ENCODE results near the gene MED23.

The MED23 gene

DNA sequence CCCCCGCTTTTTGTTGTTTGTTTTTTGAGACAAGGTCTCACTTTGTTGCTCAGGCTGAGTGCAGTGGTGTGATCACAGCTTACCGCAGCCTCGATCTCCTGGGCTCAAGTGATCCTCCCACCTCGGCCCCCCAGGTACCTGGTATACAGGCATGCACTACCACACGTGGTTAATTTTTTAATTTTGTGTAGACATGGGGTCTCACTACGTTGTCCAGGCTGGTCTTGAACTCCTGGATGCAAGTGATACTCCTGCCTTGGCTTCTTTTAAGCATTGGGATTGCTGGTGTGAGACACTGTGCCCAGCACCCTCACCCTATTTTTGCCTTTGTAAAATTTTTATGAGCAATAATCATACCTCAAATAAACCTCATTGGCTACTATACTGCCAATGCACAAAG lies 14.5 kb upstream of the MED23 start:
- TF ChIP-seq, protein P1, sequence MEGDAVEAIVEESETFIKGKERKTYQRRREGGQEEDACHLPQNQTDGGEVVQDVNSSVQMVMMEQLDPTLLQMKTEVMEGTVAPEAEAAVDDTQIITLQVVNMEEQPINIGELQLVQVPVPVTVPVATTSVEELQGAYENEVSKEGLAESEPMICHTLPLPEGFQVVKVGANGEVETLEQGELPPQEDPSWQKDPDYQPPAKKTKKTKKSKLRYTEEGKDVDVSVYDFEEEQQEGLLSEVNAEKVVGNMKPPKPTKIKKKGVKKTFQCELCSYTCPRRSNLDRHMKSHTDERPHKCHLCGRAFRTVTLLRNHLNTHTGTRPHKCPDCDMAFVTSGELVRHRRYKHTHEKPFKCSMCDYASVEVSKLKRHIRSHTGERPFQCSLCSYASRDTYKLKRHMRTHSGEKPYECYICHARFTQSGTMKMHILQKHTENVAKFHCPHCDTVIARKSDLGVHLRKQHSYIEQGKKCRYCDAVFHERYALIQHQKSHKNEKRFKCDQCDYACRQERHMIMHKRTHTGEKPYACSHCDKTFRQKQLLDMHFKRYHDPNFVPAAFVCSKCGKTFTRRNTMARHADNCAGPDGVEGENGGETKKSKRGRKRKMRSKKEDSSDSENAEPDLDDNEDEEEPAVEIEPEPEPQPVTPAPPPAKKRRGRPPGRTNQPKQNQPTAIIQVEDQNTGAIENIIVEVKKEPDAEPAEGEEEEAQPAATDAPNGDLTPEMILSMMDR (IDR thresholded peaks at IDR 0.05; ENCODE audit: low read depth, low read length, missing control alignments) = no peak
- H3K4me3 ChIP-seq (ENCODE audit: low read depth, low read length) = no peak overlapping the region
- no peak for DNase-seq (ENCODE audit: low read depth)
- in situ Hi-C loops (cut with HindIII; ENCODE audit: low sequenced_read_pairs) = no loop called here

DNA sequence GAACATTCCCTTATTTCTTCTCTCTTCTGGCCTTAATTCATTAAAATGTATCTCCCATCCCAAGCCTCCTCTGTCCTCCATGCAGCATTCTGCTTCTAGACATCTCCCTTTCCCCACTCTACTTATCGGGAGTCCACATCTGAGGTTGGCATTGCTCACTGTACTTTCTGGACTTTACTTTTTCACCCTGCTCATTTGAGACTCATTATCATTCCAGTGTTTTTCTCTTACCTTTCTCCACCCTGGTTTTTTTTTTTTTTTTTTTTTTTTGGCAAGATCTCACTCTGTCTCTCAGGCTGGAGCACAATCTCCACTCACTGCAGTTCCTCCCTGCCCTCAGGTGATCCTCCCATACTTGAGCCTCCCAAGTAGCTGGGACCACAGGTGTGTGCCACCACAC lies 13.5 kb upstream of the MED23 start:
- no peak overlapping the region for H3K4me3 ChIP-seq (ENCODE audit: low read depth, low read length)
- in situ Hi-C loops (cut with HindIII; ENCODE audit: low sequenced_read_pairs) = no loop called here
- TF ChIP-seq, protein P1 (IDR thresholded peaks at IDR 0.05; ENCODE audit: low read depth, low read length, missing control alignments) = no peak
- no peak for DNase-seq (ENCODE audit: low read depth)

DNA sequence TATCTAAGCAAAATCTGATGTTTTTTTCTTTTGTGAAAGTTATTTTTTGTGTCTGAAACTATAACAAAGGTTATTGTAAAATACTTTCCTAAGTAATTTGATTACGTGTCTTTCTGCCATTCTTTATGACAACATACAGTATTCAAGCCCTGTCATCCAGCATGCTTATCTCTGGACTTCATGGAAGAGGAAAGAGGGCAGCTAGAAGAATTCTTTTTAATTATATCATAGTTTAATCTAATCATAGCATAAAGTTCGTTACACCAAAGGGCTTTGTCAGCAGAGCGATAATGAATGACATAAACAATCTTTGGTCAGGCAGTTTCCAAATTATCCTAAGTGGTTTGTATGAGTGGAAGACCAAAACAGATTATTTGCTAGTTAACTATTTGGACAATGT lies 12.5 kb upstream of the MED23 start:
- in situ Hi-C loops (cut with HindIII; ENCODE audit: low sequenced_read_pairs) = no loop called here
- no peak overlapping the region for H3K4me3 ChIP-seq (ENCODE audit: low read depth, low read length)
- DNase-seq (ENCODE audit: low read depth) = no peak
- TF ChIP-seq, protein P1 (IDR thresholded peaks at IDR 0.05; ENCODE audit: low read depth, low read length, missing control alignments) = no peak

DNA sequence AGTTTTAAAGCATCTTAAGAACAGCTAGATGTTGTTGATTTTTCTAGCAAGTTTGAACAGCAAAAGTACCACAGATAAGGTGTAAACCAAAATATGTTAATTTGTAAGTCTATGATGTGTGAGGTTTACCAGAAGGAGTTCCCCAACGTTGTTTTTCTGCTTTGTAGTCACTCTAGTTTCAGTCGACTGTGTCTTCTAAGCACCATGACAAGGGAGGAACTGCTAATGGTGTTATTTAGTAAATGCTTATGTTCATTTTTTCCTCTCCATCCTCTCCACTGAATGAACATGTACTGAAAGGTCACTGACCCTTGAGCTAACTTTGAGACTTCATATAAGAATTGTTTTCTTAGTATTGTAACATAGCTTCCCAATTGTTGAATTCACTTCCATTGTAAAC lies 12.1 kb upstream of the MED23 start:
- TF ChIP-seq, protein P1 (IDR thresholded peaks at IDR 0.05; ENCODE audit: low read depth, low read length, missing control alignments) = no peak
- no peak for DNase-seq (ENCODE audit: low read depth)
- H3K4me3 ChIP-seq (ENCODE audit: low read depth, low read length) = no peak overlapping the region
- in situ Hi-C loops (cut with HindIII; ENCODE audit: low sequenced_read_pairs) = no loop called here

DNA sequence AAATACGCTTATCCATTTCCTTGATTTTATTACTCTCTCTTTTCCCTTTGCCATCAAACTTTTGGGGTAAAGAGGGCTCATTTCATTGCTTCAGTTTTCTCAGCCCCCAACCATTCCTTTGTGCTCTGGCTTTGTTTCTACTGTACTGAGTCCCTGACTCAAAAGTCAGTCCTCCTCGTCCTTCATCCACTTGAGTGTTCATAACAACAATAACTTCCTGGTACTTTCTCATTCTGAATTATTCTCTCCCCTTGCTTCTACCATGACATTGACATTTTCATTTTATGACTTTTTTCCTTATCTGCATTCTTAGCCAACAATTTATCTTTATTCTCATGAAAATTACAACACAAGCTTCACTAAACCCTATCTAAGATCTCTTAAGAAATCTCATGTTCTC lies 10.0 kb upstream of the MED23 start:
- DNase-seq (ENCODE audit: low read depth) = no peak
- TF ChIP-seq, protein P1 (IDR thresholded peaks at IDR 0.05; ENCODE audit: low read depth, low read length, missing control alignments) = no peak
- in situ Hi-C loops (cut with HindIII; ENCODE audit: low sequenced_read_pairs) = no loop called here
- H3K4me3 ChIP-seq (ENCODE audit: low read depth, low read length) = no peak overlapping the region

DNA sequence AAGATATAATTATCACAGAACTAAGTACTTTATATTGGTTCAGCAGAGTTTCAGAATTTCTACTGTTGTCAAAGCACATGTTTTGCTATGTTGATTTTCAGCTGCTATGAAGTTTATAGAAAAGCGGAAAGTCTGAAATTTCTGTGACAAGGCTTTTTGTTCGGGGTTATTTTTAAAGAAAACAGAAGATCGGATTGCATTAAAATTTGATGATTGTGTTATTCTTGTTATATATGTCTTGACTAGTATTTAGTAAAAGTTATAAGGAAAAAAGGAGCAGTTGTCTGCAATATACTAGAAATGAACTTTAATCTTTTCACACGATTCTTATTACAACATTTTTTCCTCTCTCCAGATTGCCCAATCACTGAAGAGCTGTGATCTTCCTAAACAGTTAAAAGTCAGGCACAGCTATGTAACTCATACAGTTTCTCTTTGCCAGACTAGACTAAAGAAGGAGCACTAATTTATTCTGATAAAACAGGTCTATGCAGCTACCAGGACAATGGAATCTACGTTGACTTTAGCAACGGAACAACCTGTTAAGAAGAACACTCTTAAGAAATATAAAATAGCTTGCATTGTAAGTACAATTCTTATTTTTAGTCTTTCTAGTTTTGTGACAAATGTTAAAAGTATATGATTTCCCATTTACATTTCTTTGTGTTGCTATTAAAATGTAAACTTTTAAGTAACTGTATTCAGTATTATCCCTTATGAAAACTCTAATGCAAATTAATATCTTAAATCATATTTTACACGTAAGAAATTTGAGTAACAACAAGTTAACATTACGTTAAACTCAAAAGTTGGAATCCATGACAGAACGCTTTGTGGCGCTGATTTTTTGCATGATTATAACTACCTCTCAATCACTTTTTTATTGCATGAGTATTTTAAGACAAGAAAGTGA lies 9.1 kb upstream of the MED23 start, which contains the start of gene ENPP3:
ENPP3 (plus strand) TSS at position 423 of the 913 bp plus-strand sequence; CDS start at position 506, 83 bp downstream.
- TF ChIP-seq, protein P1 (IDR thresholded peaks at IDR 0.05; ENCODE audit: low read depth, low read length, missing control alignments) = no peak
- no peak within 1 kb of the TSS for H3K4me3 ChIP-seq (ENCODE audit: low read depth, low read length)
- DNase-seq (ENCODE audit: low read depth) = no peak
- in situ Hi-C loops (cut with HindIII; ENCODE audit: low sequenced_read_pairs) = no loop called here

Data from astrocyte of the cerebellum (primary cell).